OCI-LY3 (cell line): ENCODE data around the gene FHOD3.

Experiments
- H2AFZ ChIP-seq: fragments of 200-600, 300-600 bp; shearing (Covaris generic); 2 replicates; pipeline ENCODE4 v1.6.0; 2014; ENCODE audit warnings: antibody characterized with exemption, low read depth, low read length
- H3K27ac ChIP-seq: fragments of 200-600, 300-600 bp; sonication (generic); 2 replicates; pipeline ENCODE4 v1.5.1; 2014; ENCODE audit warnings: mild to moderate bottlenecking, low read length, moderate library complexity, mixed read lengths
- H3K27me3 ChIP-seq: fragments of 200-600, 300-600 bp; sonication (generic); 2 replicates; pipeline ENCODE4 v1.6.1; 2014; ENCODE audit warnings: low read depth, low read length, mixed read lengths
- H3K36me3 ChIP-seq: fragments of 200-600, 300-600 bp; sonication (generic); replicated peaks from 2 replicates; pipeline ENCODE3; 2014; ENCODE audit warnings: low read depth, low read length, mixed read lengths
- H3K4me1 ChIP-seq: fragments of 300-600, 200-600 bp; sonication (generic); 2 replicates; pipeline ENCODE4 v1.6.1; 2014; ENCODE audit warnings: low read length, mixed read lengths
- H3K4me2 ChIP-seq: fragments of 200-600, 300-600 bp; sonication (generic); 2 replicates; pipeline ENCODE4 v1.6.1; 2014; ENCODE audit warnings: low read length, mixed read lengths
- H3K4me3 ChIP-seq: fragments of 300-600, 200-600 bp; sonication (generic); 2 replicates; pipeline ENCODE4 v1.5.1; 2014; ENCODE audit warnings: antibody characterized with exemption, mild to moderate bottlenecking, low read length, moderate library complexity
- H3K79me2 ChIP-seq: fragments of 300-600, 200-600 bp; shearing (Covaris generic); 2 replicates; pipeline ENCODE4 v1.6.1; 2014; ENCODE audit warnings: mild to moderate bottlenecking, low read length, mixed read lengths
- H3K9ac ChIP-seq: fragments of 300-600, 200-600 bp; shearing (Covaris generic); 2 replicates; pipeline ENCODE4 v1.6.0; 2014; ENCODE audit warnings: mild to moderate bottlenecking, low read length, moderate library complexity
- H3K9me3 ChIP-seq: fragments of 200-600, 300-600 bp; shearing (Covaris generic); 2 replicates; pipeline ENCODE4 v1.6.1; 2014; ENCODE audit warnings: low read length, mixed read lengths; ENCODE audit not compliant: insufficient read depth
- H4K20me1 ChIP-seq: fragments of 200-600, 300-600 bp; sonication (generic); 2 replicates; pipeline ENCODE4 v1.6.1; 2016; ENCODE audit warnings: low read length, mixed read lengths; ENCODE audit not compliant: insufficient read depth
- CTCF ChIP-seq: fragments of 200-600, 300-600 bp; sonication (generic); IDR thresholded peaks from 2 replicates; pipeline ENCODE4 v1.5.1; 2014; ENCODE audit warnings: antibody characterized with exemption, low read length, low read depth
- EZH2phosphoT487 ChIP-seq: fragments of 200-600 bp; shearing (Covaris generic); IDR thresholded peaks from 2 replicates; pipeline ENCODE4 v1.6.1; 2018; ENCODE audit warnings: antibody characterized with exemption, mixed run types, low read depth

The FHOD3 gene

GRCh38 chr18:36410346-36410745, 112.8 kb downstream of the FHOD3 start:
- Histone ChIP-seq H3K27ac (no peak overlapping the region), H3K4me3 (no peak overlapping the region), H3K4me2 (no peak overlapping the region), H3K9ac (no peak overlapping the region), H3K79me2 (no peaks in the 10 kb centered on the region), H3K4me1 (no peaks in the 10 kb centered on the region), H3K9me3 (no peaks in the 10 kb centered on the region), H4K20me1 (no peaks in the 10 kb centered on the region), H2AFZ (no peak overlapping the region), H3K36me3 (no peaks in the 10 kb centered on the region), H3K27me3 (0 out of 2 replicates have a peak, but pooled peaks cover 4% of the 10 kb centered on the region)
- TF ChIP-seq CTCF (no peak), EZH2phosphoT487 (no peak)

- no peak overlapping the region for H3K27ac ChIP-seq
- TF ChIP-seq EZH2phosphoT487 = no peak
- TF ChIP-seq CTCF = peak; percentile 26
- no peaks in the 10 kb centered on the region for H3K79me2 ChIP-seq
- H3K9ac ChIP-seq = no peak overlapping the region
- H3K36me3 ChIP-seq = no peaks in the 10 kb centered on the region
- no peaks in the 10 kb centered on the region for H3K4me1 ChIP-seq
- 0 out of 2 replicates have a peak, but pooled peaks cover 4% of the 10 kb centered on the region for H3K27me3 ChIP-seq
- no peaks in the 10 kb centered on the region for H4K20me1 ChIP-seq
- no peaks in the 10 kb centered on the region for H3K9me3 ChIP-seq
- no peak overlapping the region for H3K4me3 ChIP-seq
- H3K4me2 ChIP-seq = no peak overlapping the region
- no peak overlapping the region for H2AFZ ChIP-seq
Measured at GRCh38 chr18:36411745-36412168, 114.2 kb downstream of the FHOD3 start.

DNA sequence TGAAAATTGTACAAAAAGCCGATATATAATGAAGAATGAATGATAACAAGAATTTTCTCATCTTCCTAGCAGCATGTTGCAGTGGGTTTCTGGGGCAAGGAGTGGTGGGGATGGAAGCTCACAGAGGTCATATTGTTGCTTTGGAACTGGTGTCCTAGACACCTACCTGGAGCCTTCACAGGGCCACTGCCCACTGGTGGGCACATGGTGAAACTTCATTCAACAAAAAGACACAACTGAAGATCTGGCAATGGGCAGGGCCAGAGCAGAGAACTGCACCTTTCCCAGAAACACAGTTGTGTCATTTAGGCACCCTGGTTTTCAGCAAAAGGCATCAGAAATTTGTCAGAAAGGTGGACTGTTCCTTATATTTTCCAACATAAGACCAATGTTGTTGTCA, 115.3 kb downstream of the FHOD3 start:
- H3K4me2 ChIP-seq = no peak overlapping the region
- no peaks in the 10 kb centered on the region for H4K20me1 ChIP-seq
- 0 out of 2 replicates have a peak, but pooled peaks cover 4% of the 10 kb centered on the region for H3K27me3 ChIP-seq
- no peaks in the 10 kb centered on the region for H3K9me3 ChIP-seq
- H3K9ac ChIP-seq = no peak overlapping the region
- no peak overlapping the region for H3K27ac ChIP-seq
- H3K4me1 ChIP-seq = no peaks in the 10 kb centered on the region
- TF ChIP-seq EZH2phosphoT487 (no peak), CTCF (peak; percentile 36)
- H3K4me3 ChIP-seq = no peak overlapping the region
- no peak overlapping the region for H2AFZ ChIP-seq
- H3K36me3 ChIP-seq = no peaks in the 10 kb centered on the region
- H3K79me2 ChIP-seq = no peaks in the 10 kb centered on the region

DNA sequence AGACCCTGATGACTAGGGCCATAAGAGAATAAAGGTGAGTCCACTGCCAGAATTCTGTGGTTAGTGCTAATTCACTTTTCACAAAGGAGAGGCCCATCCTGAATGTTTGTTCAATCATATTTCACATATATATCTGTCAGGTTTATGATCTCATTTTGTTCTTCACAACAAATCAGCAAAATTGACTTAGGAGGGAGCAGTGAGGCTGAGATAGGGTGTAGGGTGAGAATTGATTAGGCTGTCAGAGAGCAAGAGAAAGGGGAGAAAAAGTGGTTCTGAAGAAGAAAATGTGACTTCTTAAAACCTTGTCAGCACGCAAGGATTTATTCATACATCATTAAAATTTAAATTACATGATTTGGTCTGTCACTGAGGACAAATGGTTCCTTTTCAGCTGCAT, 117.7 kb downstream of the FHOD3 start:
- Histone ChIP-seq H3K4me1 (no peaks in the 10 kb centered on the region), H3K9ac (no peak overlapping the region), H3K9me3 (no peaks in the 10 kb centered on the region), H2AFZ (no peak overlapping the region), H3K4me3 (no peak overlapping the region), H3K36me3 (no peaks in the 10 kb centered on the region), H3K79me2 (no peaks in the 10 kb centered on the region), H3K27me3 (0 out of 2 replicates have a peak, but pooled peaks cover 9% of the 10 kb centered on the region), H4K20me1 (no peaks in the 10 kb centered on the region), H3K4me2 (no peak overlapping the region), H3K27ac (no peak overlapping the region)
- TF ChIP-seq EZH2phosphoT487 = no peak
- TF ChIP-seq CTCF = no peak
